Amniotic epithelial cell (primary cell): ENCODE data around the gene GRM1.

Source experiments
- DNase-seq: peaks from one replicate; pipeline ENCODE4 v3.0.0-alpha.2; 2010; ENCODE audit warnings: low read depth

The GRM1 gene

GRCh38 chr6:146335336-146335735 lies 306.5 kb downstream of the GRM1 start:
- no peak for DNase-seq

- no peak for DNase-seq
Observed at GRCh38 chr6:146336191-146336590, 307.3 kb downstream of the GRM1 start.

DNA sequence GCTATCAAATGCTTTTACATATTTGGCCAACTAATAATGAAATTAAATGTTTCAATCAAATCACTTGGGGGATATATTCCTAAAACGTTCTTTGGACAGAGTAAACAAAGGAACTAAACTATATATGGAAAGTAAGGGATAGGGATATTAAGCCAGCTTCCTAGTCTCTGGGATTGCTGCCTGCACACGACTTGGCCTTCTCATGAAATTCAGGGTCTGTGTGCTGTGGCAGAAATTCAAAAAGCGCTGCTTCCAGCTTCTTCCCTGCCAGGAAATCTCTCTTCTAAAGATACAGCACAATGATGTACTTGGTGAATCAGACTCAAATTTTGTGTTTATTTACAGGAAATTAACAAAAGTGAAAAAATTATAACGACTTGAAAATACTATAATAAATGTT lies 308.5 kb downstream of the GRM1 start:
- DNase-seq = no peak

GRCh38 chr6:146339716-146340115 lies 310.9 kb downstream of the GRM1 start:
- peak; percentile 16 for DNase-seq

GRCh38 chr6:146341493-146342230 lies 312.8 kb downstream of the GRM1 start:
- no peak for DNase-seq

- DNase-seq = no peak
Observed at GRCh38 chr6:146345598-146345997, 316.7 kb downstream of the GRM1 start.

GRCh38 chr6:146347090-146347489 lies 318.2 kb downstream of the GRM1 start:
- no peak for DNase-seq

- DNase-seq = no peak
Observed at GRCh38 chr6:146347690-146348089, 318.8 kb downstream of the GRM1 start.

GRCh38 chr6:146351018-146351417 lies 322.2 kb downstream of the GRM1 start:
- no peak for DNase-seq

DNA sequence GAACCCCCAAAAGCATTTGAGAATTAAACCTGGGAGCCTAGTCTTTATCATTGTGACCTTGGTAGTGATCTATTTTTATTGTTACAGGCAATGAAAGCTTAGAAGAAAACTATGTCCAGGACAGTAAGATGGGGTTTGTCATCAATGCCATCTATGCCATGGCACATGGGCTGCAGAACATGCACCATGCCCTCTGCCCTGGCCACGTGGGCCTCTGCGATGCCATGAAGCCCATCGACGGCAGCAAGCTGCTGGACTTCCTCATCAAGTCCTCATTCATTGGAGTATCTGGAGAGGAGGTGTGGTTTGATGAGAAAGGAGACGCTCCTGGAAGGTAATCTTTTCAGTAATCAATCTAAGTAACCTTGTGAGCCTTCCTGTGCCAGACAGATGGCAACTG lies 323.3 kb downstream of the GRM1 start:
- no peak for DNase-seq

DNA sequence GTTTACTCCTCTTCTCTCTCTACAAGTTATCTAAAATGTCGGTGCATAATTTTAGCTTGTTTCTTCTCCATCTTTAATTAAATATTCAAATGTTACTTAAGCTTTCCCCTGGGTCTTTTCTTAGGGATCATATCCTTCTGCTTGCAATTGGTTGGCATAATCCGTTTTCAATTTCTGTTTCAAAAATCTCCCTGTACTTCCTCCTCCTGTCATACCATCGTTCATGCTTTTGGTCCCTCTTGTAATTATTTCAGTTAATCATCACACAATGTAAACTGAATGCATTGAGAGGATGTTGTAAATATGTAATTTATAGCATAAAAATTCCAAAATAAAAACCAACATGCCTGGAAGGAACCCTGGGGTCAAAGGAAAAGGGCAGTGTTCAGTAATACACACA lies 325.6 kb downstream of the GRM1 start:
- no peak for DNase-seq

DNA sequence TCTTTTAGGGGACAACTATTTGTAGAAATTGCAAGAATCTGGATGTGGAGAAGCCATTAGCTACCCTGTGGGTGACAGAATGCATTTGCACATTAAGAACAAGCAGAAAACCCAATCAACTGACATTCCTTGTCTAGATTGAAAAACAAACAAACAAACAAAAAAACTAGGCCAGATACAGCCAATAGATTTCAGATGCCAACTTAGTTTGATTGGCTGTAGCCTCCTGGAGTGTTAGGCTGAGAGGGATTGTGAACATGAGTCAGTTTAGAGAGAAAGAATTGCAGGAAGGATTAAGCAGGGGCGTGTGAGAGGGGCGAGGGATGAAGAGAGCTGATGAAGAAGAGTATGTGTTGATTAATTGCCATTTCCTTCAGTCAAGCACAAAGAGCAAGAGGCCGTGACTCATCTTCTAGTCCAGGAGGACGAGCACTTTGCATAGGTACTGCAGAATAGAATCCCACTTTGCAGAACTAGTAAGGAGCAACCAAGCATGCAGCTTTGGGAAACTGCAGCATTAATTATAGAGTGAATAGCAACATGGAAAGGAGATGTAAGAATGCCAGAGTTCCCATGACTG lies 326.7 kb downstream of the GRM1 start:
- DNase-seq = no peak

GRCh38 chr6:146357578-146358430 lies 328.9 kb downstream of the GRM1 start:
- peak; percentile 89 for DNase-seq

DNA sequence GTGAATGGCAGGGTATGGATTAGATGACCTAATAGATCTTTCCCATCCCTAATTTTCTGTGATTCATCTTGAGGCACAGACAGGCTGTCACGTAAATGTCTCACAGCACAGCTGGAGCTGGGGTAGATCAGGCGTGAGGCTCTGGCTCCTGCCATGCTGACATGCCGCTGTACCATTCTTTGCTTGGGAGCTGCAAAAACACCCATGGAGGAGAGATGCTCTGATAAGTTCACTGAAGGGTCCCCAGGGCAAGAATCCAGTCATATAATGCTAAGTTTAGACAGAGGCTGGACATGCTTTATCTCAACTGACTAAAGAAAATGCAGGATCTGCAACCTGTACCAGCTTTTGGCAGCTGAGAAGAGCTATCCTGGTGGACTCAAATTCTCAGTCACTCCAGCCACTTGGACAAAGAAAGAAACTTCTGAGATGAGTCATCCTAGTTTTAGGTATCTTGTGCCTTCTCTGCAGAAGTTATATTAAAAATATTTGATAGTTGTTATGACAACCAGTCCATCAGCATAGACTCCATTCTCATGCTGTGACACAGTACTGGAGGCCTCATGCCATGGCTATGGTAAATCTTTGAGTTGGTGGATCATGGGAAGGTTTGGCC lies 329.7 kb downstream of the GRM1 start:
- no peak for DNase-seq

DNA sequence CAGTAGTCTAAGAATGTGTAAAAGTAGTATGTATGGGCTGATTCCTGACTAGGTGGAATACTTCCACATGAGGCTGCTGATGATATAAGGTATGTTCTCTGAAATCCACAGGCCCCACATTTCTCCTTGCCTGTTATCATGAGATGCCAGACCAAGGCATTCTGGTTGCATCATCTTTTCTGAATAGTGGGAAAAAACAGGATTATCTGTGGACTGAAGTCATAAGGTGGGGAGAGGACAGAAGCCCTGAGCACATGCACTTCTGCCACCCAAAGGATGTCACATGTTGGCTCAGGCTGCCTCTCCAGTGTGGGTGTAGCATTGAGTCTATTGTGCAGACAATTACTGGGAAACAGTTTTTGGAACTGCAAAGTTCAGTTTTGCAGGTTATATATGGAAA lies 330.3 kb downstream of the GRM1 start:
- peak; percentile 58 for DNase-seq

- DNase-seq = peak; percentile 50
Observed at GRCh38 chr6:146361128-146361924, 332.5 kb downstream of the GRM1 start.

DNA sequence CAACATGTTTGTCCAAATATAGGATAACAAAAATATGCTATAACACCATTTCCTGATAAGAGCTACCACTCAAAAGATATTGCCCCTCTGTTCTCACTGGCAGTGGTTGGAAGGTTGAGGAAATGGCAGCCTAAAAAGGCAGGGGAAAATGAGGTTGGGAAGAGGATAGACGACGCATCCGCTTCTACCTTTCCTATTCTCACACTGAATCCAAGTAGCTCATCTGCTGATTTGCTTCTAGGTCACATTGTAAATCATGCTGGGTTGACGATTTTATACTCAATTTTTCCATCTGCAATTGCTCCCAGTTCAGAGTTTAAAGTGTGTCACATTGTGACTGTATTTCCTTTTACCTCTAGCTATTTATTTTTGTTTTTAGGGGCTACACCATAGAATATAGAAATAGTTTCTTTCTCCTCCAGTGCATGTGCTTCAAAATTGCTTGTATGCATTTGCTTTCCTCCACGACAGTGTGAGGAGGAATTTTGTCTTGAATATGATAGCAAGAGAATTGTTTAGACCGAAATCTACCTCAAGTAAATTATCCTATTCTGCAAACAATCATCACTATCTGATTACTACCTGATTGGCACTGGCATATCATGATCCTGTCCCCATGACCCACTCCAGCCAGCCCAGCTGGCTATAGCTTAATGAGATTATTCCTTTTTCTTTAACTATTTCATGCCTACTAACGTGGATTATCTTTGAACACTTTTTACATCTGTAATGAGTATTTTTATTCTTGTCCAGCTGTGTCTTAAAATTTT lies 335.2 kb downstream of the GRM1 start:
- no peak for DNase-seq

DNA sequence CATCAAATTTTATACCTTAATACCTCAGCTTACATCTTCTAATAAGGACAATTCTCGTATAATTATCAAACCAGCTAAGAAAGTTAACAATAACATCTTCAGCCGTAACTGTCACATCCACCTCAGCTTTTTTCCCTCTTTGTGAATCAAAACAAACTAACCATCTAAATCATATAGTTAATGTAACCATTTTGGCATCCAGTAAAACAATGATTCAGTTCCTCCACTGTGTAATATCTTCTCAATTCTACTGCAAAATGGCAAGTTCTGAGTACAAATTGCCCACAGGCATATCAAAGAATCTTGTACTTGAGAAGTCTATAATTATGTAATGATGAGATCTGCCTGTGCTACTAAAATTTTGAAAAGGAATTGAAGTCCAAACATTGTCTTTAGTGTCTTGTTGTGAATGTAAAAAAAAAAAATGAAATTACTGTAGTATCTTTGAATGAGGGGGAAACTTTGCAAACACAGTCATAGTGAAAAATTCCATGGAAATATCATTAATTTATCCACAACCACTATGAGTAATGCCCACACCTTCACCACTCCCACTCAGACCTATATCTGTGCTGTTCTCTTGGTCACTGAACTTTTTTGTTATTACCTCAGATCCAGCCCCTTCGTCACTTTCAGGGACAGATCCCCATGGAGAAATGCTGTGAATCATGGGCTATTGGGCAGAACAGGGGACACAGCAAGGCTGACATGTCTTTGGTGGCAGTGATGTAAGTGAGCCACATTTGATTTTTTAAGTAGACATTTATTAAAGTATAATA lies 336.1 kb downstream of the GRM1 start:
- DNase-seq = no peak

DNA sequence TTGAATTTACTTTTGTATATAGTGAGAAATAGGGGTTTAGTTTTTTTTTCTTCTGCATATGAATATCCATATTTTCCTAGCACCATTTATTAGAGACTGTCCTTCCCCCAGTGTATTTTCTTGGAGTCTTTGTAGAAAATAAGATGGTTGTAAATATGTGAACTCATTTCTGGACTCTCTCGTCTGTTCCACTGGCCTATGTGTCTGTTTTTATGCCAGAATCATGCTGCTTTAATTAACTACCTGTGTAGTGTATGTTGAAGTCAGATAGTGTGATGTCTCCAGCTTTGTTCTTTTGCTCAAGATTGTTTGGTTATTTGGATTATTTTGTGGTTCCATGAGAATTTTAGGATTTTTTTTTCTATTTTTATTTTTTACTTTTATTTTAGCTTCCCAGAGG lies 338.2 kb downstream of the GRM1 start:
- no peak for DNase-seq

- no peak for DNase-seq
Observed at GRCh38 chr6:146369866-146370265, 341.0 kb downstream of the GRM1 start.
